ENCODE data around the gene CRYGC.

CRYGC gene

GRCh38 chr2:208092093-208092832 is 37.4 kb downstream of the CRYGC start:
- no peak for DNase-seq

GRCh38 chr2:208090420-208090819 is 39.2 kb downstream of the CRYGC start:
- DNase-seq, result no peak

- DNase-seq, result no peak
Observed at GRCh38 chr2:208086029-208086428, 43.6 kb downstream of the CRYGC start.

- DNase-seq, result no peak
Observed at GRCh38 chr2:208083807-208084206, 45.8 kb downstream of the CRYGC start.

All from NK-92 treated with Interleukin-12 subunit alpha and Interleukin-12 subunit beta, amount 100 ng/mL, for 24 hours (cell line).